GM23338 (cell line): ENCODE data around the gene GRIA1.

ENCODE experiments used
- EZH2 ChIP-seq: fragments of 200-600 bp; sonication (generic); IDR thresholded peaks from one replicate; pipeline ENCODE4 v1.8.0; 2017; ENCODE audit warnings: antibody characterized with exemption, mild to moderate bottlenecking, low read depth; ENCODE audit not compliant: unreplicated experiment
- EZH2phosphoT487 ChIP-seq: fragments of 200-600 bp; sonication (generic); IDR thresholded peaks from one replicate; pipeline ENCODE4 v1.8.1; 2018; ENCODE audit warnings: antibody characterized with exemption; ENCODE audit not compliant: unreplicated experiment
- JUNB ChIP-seq: IDR thresholded peaks from one replicate; pipeline ENCODE4 v1.6.1; 2016; ENCODE audit warnings: antibody characterized with exemption; ENCODE audit not compliant: unreplicated experiment
- NANOG ChIP-seq: IDR thresholded peaks from 2 replicates; pipeline ENCODE4 v1.6.1; 2016; ENCODE audit warnings: antibody characterized with exemption, borderline replicate concordance
- POLR2AphosphoS5 ChIP-seq: IDR thresholded peaks from 2 replicates; pipeline ENCODE4 v1.6.1; 2016; ENCODE audit warnings: antibody characterized with exemption, low read depth
- ZNF331 ChIP-seq: fragments of 250-450 bp; sonication (Bioruptor Pico); IDR thresholded peaks from 2 replicates; pipeline ENCODE4 v1.5.0; 2020; ENCODE audit warnings: low read depth, mild to moderate bottlenecking, moderate library complexity
- TF ChIP-seq, protein P1 (sequence below), 2 experiments: fragments of 200-600 bp in 1 of 2; sonication (generic) in 1 of 2; conservative IDR thresholded peaks; 2 replicates each; pipeline versions ENCODE4 v1.5.1 to v1.6.1; 2016 to 2017; ENCODE audit warnings: antibody characterized with exemption in 2 of 2, low read depth in 2 of 2, mild to moderate bottlenecking in 2 of 2, moderate library complexity in 1 of 2
- TF ChIP-seq, protein P2 (sequence below): IDR thresholded peaks from one replicate; pipeline ENCODE4 v1.6.1; 2018; ENCODE audit warnings: antibody characterized with exemption; ENCODE audit not compliant: unreplicated experiment
- TF ChIP-seq, protein P3 (sequence below): IDR thresholded peaks from 2 replicates; pipeline ENCODE4 v1.6.1; 2016; ENCODE audit warnings: antibody characterized with exemption

DNA sequence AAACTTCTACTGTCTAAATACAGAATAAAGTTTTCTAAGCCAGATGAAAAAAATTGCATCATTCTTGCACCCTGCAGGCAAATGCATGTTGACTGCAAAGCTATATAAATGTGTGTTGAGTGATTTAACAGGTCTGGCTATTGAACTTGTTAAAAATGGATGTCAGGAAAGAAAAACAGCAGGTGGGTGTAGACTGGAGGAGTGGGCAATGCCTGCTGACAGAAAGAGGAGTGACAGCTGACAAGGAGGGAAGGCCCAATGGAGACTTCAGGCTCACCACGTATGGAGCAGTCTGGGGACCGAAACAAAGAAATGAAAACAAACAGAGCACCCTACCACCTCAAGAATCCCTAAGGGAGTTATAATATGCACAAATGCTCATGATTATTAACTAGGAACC is 127.8 kb downstream of the GRIA1 start:
- no peak for TF ChIP-seq ZNF331 (CRISPR knock-in tag)
- TF ChIP-seq, protein P1, sequence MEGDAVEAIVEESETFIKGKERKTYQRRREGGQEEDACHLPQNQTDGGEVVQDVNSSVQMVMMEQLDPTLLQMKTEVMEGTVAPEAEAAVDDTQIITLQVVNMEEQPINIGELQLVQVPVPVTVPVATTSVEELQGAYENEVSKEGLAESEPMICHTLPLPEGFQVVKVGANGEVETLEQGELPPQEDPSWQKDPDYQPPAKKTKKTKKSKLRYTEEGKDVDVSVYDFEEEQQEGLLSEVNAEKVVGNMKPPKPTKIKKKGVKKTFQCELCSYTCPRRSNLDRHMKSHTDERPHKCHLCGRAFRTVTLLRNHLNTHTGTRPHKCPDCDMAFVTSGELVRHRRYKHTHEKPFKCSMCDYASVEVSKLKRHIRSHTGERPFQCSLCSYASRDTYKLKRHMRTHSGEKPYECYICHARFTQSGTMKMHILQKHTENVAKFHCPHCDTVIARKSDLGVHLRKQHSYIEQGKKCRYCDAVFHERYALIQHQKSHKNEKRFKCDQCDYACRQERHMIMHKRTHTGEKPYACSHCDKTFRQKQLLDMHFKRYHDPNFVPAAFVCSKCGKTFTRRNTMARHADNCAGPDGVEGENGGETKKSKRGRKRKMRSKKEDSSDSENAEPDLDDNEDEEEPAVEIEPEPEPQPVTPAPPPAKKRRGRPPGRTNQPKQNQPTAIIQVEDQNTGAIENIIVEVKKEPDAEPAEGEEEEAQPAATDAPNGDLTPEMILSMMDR (conservative IDR thresholded peaks at IDR 0.05; ENCODE audit: low read depth in 2 of 2) = no peak
- no peak for TF ChIP-seq POLR2AphosphoS5
- TF ChIP-seq JUNB = no peak
- TF ChIP-seq EZH2 = no peak
- TF ChIP-seq, protein P2, sequence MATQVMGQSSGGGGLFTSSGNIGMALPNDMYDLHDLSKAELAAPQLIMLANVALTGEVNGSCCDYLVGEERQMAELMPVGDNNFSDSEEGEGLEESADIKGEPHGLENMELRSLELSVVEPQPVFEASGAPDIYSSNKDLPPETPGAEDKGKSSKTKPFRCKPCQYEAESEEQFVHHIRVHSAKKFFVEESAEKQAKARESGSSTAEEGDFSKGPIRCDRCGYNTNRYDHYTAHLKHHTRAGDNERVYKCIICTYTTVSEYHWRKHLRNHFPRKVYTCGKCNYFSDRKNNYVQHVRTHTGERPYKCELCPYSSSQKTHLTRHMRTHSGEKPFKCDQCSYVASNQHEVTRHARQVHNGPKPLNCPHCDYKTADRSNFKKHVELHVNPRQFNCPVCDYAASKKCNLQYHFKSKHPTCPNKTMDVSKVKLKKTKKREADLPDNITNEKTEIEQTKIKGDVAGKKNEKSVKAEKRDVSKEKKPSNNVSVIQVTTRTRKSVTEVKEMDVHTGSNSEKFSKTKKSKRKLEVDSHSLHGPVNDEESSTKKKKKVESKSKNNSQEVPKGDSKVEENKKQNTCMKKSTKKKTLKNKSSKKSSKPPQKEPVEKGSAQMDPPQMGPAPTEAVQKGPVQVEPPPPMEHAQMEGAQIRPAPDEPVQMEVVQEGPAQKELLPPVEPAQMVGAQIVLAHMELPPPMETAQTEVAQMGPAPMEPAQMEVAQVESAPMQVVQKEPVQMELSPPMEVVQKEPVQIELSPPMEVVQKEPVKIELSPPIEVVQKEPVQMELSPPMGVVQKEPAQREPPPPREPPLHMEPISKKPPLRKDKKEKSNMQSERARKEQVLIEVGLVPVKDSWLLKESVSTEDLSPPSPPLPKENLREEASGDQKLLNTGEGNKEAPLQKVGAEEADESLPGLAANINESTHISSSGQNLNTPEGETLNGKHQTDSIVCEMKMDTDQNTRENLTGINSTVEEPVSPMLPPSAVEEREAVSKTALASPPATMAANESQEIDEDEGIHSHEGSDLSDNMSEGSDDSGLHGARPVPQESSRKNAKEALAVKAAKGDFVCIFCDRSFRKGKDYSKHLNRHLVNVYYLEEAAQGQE = no peak
- TF ChIP-seq NANOG = no peak
- no peak for TF ChIP-seq EZH2phosphoT487
- TF ChIP-seq, protein P3, sequence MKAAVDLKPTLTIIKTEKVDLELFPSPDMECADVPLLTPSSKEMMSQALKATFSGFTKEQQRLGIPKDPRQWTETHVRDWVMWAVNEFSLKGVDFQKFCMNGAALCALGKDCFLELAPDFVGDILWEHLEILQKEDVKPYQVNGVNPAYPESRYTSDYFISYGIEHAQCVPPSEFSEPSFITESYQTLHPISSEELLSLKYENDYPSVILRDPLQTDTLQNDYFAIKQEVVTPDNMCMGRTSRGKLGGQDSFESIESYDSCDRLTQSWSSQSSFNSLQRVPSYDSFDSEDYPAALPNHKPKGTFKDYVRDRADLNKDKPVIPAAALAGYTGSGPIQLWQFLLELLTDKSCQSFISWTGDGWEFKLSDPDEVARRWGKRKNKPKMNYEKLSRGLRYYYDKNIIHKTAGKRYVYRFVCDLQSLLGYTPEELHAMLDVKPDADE = no peak
